SJCRH30 (cell line): ENCODE data around the gene GLTPD2. TPM values are rescaled to one million over a fixed set of nuclear protein-coding genes. Genes with fewer than 3 reads are reported as not detected.
A peak's percentile ranks its signal among the peaks of the same experiment; 100 is the strongest.

Experiments used
- DNase-seq, 2 experiments: peaks; one replicate each; pipeline ENCODE4 v3.0.0-alpha.2; 2015 to 2020
- H3K27ac ChIP-seq: fragments of 250-450 bp; sonication (Bioruptor Pico); 2 replicates; pipeline ENCODE4 v1.5.1; 2020; ENCODE audit warnings: mild to moderate bottlenecking, moderate library complexity
- H3K27me3 ChIP-seq: fragments of 250-450 bp; sonication (Bioruptor Pico); 2 replicates; pipeline ENCODE4 v1.5.1; 2020; ENCODE audit warnings: mild to moderate bottlenecking, moderate library complexity
- H3K36me3 ChIP-seq: fragments of 250-450 bp; sonication (Bioruptor Pico); 2 replicates; pipeline ENCODE4 v1.5.1; 2020; ENCODE audit warnings: mild to moderate bottlenecking, moderate library complexity
- H3K4me1 ChIP-seq: fragments of 250-450 bp; sonication (Bioruptor Pico); 2 replicates; pipeline ENCODE4 v1.5.1; 2020; ENCODE audit warnings: mild to moderate bottlenecking, moderate library complexity
- H3K4me3 ChIP-seq: fragments of 250-450 bp; sonication (Bioruptor Pico); 2 replicates; pipeline ENCODE4 v1.5.1; 2020; ENCODE audit warnings: mild to moderate bottlenecking, moderate library complexity
- H3K9me3 ChIP-seq: fragments of 250-450 bp; sonication (Bioruptor Pico); replicated peaks from 2 replicates; pipeline ENCODE4 v1.5.1; 2020; ENCODE audit warnings: mild to moderate bottlenecking, moderate library complexity
- total RNA-seq: library from RNA; depleted of rRNA; stranded (reverse); fragments of >200 nt; shearing (Covaris generic); gene quantifications from 2 replicates; pipeline ENCODE4 v1.2.3, GENCODE V29; 2014

The GLTPD2 gene
- total RNA-seq, 1 experiment from 2014 or later: not detected

DNA sequence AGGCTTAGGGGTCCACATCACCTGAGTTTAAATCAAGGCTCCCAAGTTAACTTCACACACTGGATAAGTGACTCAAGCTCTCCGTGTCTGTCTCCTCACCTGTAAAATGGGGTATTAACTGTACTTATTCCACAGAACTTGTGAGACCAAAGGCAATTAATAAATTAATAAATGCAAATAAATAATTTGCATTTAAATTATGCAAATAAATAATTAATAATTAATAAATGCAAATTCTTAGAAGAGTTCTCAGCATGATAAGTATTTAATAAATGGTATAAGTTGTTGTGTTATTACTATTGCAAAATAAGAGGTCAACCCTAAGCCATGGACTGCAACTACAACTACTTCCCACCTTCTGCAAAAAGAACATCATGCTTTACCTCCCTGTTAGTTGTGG, 35.4 kb upstream of the GLTPD2 start:
- H3K27ac ChIP-seq: no peak overlapping the region
- no peaks in the 10 kb centered on the region for H3K4me1 ChIP-seq
- no peaks in the 10 kb centered on the region for H3K27me3 ChIP-seq
- H3K4me3 ChIP-seq: no peak overlapping the region
- DNase-seq: no peak
- no peaks in the 10 kb centered on the region for H3K36me3 ChIP-seq
- no peaks in the 10 kb centered on the region for H3K9me3 ChIP-seq

DNA sequence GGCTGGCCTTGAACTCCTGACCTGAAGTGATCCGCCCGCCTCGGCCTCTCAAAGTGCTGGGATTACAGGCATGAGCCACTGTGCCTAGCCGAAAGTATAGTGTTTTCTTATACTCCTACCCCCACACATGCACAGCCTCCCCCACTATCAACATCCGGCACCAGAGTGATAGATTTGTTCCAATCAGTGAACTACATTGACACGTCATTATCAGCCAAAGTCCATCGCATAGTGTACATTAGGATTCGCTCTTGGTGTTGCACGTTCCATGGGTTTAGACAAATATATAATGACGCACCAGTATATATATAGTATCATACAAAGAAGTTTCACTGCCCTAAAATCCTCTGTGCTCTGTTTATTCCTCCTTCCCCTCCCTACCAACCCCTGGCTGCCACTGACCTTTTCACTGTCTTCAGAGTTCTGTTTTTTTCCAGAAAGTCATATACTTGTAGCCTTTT, 29.0 kb upstream of the GLTPD2 start:
- Histone ChIP-seq H3K9me3 (no peaks in the 10 kb centered on the region), H3K4me3 (no peak overlapping the region), H3K27me3 (no peaks in the 10 kb centered on the region), H3K4me1 (no peaks in the 10 kb centered on the region), H3K27ac (no peak overlapping the region), H3K36me3 (no peaks in the 10 kb centered on the region)
- DNase-seq: no peak

DNA sequence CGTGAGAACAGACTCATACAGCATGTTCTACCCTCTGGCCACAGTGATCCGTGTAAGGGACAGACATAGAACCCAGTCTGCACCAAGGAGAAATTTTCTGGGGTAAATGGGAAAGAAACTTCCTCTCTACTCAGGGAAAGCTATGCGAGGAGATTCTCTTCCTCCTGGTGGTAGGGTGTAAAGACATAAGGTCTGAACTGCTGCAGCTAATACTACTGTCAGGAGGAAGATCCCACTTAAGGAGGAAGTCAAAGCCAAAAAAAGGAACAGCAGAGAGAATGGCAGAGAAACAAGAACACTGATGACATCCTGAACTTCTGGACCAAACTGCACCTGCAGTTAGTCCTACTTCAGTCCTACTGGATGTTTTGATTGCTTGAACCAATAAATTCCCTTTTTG, 24.2 kb upstream of the GLTPD2 start:
- DNase-seq: no peak

DNA sequence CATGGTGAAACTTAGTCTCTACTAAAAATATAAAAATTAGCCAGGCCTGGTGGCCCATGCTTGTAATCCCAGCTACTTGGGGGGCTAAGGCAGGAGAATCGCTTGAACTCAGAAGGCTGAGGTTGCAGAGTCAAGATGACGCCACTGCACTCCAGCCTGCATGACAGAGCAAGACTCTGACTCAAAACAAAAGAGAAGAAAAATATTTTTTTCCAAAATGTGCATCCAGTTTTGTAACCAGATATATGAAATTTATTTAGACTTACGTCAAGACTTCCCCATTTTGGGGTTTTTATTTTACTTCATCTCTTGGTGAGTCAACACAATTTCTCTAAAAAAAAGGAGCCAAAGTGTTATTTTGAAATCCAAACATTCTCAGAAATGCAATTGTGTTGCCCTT, 22.6 kb upstream of the GLTPD2 start:
- Histone ChIP-seq H3K27me3 (no peaks in the 10 kb centered on the region), H3K27ac (no peak overlapping the region), H3K36me3 (no peaks in the 10 kb centered on the region), H3K4me3 (no peak overlapping the region), H3K9me3 (no peaks in the 10 kb centered on the region), H3K4me1 (no peaks in the 10 kb centered on the region)
- no peak for DNase-seq

More for the DNA sequence above, 24.2 kb upstream of the GLTPD2 start:
- Histone ChIP-seq H3K27ac (no peak overlapping the region), H3K27me3 (no peaks in the 10 kb centered on the region), H3K9me3 (no peaks in the 10 kb centered on the region), H3K4me1 (no peaks in the 10 kb centered on the region), H3K4me3 (no peak overlapping the region), H3K36me3 (no peaks in the 10 kb centered on the region)

DNA sequence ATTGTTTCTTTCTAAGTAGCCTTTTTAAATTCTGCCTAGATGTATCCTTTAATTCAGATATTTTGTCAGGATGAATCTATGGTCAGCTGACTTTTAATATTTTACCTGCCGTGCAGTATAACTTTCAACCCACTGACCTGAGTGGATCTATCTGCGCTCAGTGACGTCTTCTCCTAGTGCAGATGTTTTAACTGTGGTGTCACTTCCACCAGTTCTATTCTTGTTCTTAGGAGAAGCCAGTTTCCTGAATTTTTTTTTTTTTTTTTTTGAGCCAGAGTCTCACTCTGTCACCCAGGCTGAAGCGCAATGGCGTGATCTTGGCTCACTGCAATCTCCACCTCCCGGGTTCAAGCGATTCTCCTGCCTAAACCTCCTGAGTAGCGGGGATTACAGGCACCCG, 22.0 kb upstream of the GLTPD2 start:
- H3K27ac ChIP-seq: no peak overlapping the region
- no peaks in the 10 kb centered on the region for H3K4me1 ChIP-seq
- H3K36me3 ChIP-seq: no peaks in the 10 kb centered on the region
- H3K27me3 ChIP-seq: no peaks in the 10 kb centered on the region
- no peak for DNase-seq
- no peak overlapping the region for H3K4me3 ChIP-seq
- no peaks in the 10 kb centered on the region for H3K9me3 ChIP-seq

DNA sequence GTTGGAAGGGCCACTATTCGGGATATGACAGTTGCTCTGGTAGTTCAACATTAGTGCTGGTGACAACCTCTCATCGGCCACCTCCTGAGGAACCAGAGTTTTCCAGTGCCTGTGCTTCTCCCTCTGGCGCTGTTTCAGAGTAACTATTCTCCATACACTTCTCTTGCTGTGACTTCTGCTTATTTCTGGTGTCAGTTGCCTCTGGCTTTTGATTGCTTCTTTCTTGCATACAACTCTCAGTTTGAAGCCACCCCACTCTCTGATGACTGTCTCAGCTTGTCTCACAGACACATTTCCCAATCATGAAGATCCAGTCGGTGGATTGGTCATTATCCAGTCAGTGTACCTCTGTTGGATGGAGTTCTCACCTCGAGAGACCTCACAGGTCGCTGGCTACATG, 20.5 kb upstream of the GLTPD2 start:
- H3K27me3 ChIP-seq: no peaks in the 10 kb centered on the region

DNA sequence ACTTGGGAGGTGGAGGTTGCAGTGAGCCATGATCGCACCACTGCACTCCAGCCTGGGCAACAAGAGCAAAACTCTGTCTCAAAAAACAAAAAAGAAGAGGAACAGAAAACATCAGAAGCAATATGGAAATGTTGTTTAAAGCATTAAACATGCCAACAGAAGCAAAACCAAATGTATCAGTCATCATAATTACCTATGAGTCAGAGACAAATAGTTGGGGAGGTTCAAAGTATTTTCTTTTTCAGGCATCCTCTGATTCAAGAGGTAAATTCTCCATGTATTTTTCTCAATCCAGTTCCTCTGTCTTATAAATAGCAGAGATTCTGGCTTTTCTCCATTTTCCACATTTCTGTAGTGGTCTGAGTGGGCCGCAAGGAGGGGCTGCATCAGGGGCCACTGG, 19.1 kb upstream of the GLTPD2 start:
- H3K36me3 ChIP-seq: no peaks in the 10 kb centered on the region
- DNase-seq: no peak
- H3K27me3 ChIP-seq: no peaks in the 10 kb centered on the region
- no peak overlapping the region for H3K4me3 ChIP-seq
- no peak overlapping the region for H3K27ac ChIP-seq
- H3K9me3 ChIP-seq: no peaks in the 10 kb centered on the region
- no peaks in the 10 kb centered on the region for H3K4me1 ChIP-seq

More for the DNA sequence above, 20.5 kb upstream of the GLTPD2 start:
- H3K9me3 ChIP-seq: no peaks in the 10 kb centered on the region
- H3K4me3 ChIP-seq: no peak overlapping the region
- H3K4me1 ChIP-seq: no peaks in the 10 kb centered on the region
- H3K27ac ChIP-seq: no peak overlapping the region
- H3K36me3 ChIP-seq: no peaks in the 10 kb centered on the region
- DNase-seq: no peak

DNA sequence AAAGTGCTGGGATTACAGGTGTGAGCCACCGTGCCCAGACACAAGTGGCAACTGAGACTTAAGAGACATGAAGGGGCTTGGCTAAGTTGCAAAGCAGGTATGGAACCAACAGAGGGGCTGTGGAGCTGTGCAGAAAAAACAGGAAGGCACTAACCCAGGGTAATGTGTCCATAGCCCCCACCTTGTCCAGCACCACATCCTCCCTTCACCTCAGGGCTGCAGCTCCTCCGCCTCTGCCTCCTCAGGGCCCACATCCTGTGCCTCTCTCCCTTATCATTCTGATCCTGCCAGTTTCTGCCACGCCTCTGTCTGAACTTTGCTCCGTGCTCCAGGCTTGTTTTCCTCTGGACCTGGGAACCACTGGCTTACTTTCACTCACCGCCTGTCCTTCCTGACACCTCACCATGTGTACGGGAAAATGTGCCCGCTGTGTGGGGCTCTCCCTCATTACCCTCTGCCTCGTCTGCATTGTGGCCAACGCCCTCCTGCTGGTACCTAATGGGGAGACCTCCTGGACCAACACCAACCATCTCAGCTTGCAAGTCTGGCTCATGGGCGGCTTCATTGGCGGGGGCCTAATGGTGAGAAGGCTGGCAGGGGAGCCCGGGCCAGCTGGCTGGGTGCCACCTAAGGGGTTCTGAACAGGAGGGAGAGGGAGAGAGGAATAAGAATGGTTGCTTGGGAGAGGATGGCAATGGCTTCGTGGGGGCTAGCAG, 17.1 kb upstream of the GLTPD2 start, which contains the start of gene TM4SF5:
TSS of gene TM4SF5 (plus strand) at position 368 of the 716 bp plus-strand sequence. CDS start at position 405, 37 bp downstream.
- no peak for DNase-seq
- Histone ChIP-seq H3K9me3 (no peaks in the 10 kb centered on the region), H3K27me3 (no peaks in the 10 kb centered on the region), H3K4me3 (no peak within 1 kb of the TSS), H3K4me1 (no peaks in the 10 kb centered on the region), H3K36me3 (no peaks in the 10 kb centered on the region), H3K27ac (no peak within 1 kb of the TSS)

DNA sequence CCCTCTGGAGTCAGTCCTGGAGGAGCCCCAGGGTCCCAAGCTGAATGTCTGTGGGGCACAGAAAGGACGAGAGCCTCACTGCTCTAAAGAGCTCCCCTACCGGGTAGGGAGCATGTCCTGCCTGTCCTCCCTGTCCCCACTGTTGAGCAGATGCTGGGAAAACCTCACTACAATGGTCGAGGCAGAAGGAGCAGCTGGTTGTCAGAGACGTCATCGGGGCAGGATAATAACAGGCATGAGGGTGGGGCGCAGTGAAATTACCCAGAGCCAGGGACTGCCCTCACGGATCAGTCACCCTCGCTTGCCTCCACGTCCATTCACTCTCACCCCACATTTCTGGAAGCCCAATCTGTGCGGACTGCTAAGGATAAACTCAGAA, 16.5 kb upstream of the GLTPD2 start:
- Histone ChIP-seq H3K27me3 (no peaks in the 10 kb centered on the region), H3K27ac (no peak overlapping the region), H3K4me3 (no peak overlapping the region), H3K36me3 (no peaks in the 10 kb centered on the region), H3K9me3 (no peaks in the 10 kb centered on the region), H3K4me1 (no peaks in the 10 kb centered on the region)
- peak in 1 of 2 experiments; percentile 26 for DNase-seq

DNA sequence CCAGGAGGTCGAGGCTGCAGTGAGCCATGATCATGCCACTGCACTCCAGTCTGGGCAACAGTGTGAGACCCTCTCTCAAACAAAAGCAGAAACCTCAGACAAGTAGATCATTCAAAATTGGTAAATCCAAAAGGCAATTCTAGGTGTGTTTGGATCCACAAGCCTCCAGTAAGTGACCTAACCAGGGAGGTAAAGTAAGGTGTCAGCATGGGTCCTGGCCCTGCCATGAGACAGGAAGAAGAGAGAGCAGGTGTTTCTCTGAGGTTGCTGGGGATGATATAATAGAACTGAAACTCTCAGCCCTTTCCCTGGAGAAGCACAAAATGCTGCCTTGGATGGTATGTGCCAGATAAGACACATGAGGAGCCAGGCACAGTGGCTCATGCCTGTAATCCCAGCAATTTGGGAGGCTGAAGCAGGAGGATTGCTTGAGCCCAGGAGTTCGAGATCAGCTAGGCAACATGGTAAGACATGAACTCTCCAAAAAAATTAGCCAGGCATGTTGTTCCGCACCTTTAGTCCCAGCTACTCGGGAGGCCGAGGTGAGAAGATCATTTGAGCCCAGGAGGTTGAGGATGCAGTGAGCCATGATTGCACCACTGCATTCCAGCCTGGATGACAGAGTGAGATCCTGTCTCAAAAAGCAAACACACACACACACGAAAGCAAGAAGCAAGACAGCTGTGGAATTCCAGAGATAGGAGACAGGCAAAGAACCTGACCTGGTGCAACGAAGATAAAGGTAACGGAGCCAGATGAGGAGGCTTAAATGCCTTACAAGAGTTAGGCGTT, 10.6 kb upstream of the GLTPD2 start:
- no peaks in the 10 kb centered on the region for H3K36me3 ChIP-seq
- H3K27me3 ChIP-seq: no peaks in the 10 kb centered on the region
- DNase-seq: no peak
- H3K9me3 ChIP-seq: no peaks in the 10 kb centered on the region
- no peak overlapping the region for H3K27ac ChIP-seq
- H3K4me1 ChIP-seq: no peaks in the 10 kb centered on the region
- H3K4me3 ChIP-seq: no peak overlapping the region

DNA sequence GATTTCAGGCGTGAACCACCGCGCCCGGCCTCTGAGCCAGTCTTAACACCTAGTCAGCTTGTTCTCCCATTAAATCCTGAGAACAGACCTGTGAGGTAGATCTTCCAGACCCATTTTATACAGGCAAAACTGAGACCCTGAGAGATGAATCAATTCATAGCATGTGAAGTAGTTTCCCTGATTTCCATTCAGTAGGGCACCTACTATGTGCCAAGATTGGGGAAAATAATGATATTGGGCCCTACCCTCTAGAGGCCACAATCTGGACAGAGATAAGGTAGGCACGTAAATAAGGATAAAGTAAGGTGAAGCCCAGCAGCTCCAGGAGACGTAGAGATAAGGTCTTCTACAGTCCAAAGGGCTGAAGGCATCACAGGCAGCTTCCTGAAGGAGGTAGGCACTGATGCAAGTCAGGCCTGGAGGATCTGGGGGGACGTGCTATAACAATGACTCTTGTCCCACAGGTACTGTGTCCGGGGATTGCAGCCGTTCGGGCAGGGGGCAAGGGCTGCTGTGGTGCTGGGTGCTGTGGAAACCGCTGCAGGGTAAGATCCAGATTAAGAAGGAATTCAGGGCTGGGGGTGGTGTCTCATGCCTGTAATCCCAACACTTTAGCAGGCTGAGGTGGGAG, 8.3 kb upstream of the GLTPD2 start:
- Histone ChIP-seq H3K36me3 (no peaks in the 10 kb centered on the region), H3K9me3 (no peaks in the 10 kb centered on the region), H3K27me3 (no peaks in the 10 kb centered on the region), H3K4me1 (no peaks in the 10 kb centered on the region), H3K4me3 (no peak overlapping the region), H3K27ac (no peak overlapping the region)
- no peak for DNase-seq

DNA sequence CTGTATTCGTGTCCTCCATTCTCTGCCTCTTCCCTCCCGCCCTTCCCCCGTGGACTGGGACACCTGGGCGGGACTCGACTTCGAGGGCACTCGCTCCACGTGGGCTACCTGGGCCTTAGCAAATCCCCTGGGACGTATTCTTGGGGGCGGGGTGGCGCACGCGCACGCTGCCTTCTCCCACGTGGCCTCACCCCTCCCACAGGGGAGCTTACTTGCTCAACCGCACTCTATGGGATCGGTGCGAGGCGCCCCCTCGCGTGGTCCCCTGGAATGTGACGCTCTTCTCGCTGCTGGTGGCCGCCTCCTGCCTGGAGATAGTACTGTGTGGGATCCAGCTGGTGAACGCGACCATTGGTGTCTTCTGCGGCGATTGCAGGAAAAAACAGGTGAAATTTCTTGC, 6.1 kb upstream of the GLTPD2 start:
- Histone ChIP-seq H3K27ac (no peak overlapping the region), H3K27me3 (no peaks in the 10 kb centered on the region), H3K9me3 (no peaks in the 10 kb centered on the region), H3K4me3 (no peak overlapping the region), H3K4me1 (peaks cover 8% of the 10 kb centered on the region), H3K36me3 (no peaks in the 10 kb centered on the region)
- no peak for DNase-seq

DNA sequence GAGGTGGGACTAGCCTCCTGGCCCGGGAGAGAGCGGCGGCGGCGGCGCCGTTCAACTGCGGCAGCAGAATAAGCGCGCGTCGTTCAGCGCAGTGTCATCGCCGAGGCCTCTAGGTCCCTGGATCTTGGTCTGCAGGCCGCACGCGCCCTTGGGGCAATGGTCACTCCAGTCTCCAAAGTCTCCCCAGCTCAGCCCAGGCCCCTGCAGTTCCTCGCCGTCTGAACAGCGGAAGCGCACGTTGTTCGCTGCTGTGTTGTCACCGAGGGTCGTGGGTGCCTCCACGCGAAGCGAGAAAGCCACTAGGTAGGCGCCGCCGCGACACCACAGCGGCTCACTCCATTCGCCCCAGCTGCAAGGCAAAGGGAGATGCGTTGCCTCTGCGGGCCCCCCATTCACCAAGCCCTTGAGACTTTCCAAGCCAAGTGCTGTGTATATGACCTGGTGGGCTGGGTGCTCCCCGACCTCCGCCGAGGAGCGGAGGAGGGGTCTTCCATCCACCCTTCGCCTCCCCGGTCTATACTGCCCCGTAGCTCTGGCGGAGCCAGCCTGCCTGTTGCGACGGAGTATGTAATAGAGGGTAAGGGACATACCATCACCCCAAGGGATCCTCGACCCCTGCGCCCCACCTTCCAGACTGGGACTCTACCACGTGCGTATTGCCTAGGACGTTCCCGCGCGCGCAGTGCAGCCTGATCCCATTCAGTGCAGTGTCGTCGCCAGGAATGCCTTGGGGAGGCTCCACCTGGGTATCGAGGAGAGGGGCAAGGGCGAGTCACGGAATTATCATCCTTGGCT, 3.3 kb upstream of the GLTPD2 start:
- H3K4me3 ChIP-seq: peak overlapping the region; percentile 37
- no peaks in the 10 kb centered on the region for H3K9me3 ChIP-seq
- peak overlapping the region; percentile 25; the same call in 1 of the 2 replicates for H3K27ac ChIP-seq
- no peaks in the 10 kb centered on the region for H3K27me3 ChIP-seq
- H3K4me1 ChIP-seq: peaks cover 16% of the 10 kb centered on the region
- DNase-seq: peak in 1 of 2 experiments; percentile 7
- no peaks in the 10 kb centered on the region for H3K36me3 ChIP-seq

DNA sequence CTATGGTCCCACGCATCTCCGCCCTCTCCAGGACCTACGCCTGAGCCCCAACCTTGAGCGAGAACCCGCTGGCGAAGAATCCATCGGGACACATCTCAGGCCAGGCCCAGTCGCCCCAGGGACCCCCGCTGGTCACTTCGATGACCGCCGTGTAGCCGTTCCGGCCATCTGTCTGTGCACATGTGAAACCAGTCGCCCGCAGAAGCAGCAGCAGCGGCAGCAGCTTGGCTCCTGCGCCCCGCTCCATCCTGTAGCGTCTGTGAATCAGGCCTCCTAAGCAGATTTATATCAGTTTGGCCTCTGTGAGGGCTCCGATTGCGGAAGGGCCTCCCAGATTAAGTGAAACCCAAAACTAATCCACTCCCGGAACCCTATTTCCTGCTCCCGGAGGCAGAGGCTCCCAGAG, 2.7 kb upstream of the GLTPD2 start, which contains the start of gene VMO1:
TSS of gene VMO1 (minus strand) at position 259 of the 406 bp plus-strand sequence. CDS start at position 247, 12 bp downstream.
- no peaks in the 10 kb centered on the region for H3K27me3 ChIP-seq
- peak; percentile 66 to 83 for DNase-seq
- peak within 1 kb of the TSS; percentile 25; the same call in 1 of the 2 replicates for H3K27ac ChIP-seq
- no peaks in the 10 kb centered on the region for H3K36me3 ChIP-seq
- no peaks in the 10 kb centered on the region for H3K9me3 ChIP-seq
- H3K4me3 ChIP-seq: peak within 1 kb of the TSS; percentile 37
- peaks cover 16% of the 10 kb centered on the region for H3K4me1 ChIP-seq
